Peyer's patch (tissue), 4 donors: ENCODE data around the gene RPS27L. TPM values are rescaled to one million over a fixed set of nuclear protein-coding genes. Genes with fewer than 3 reads are reported as not detected.

Experiments
- DNase-seq, 3 donors: peaks; one replicate each; pipeline ENCODE4 v3.0.0-alpha.2; 2017 to 2019
- H3K27ac ChIP-seq, 4 donors: fragments of 200-600 bp; sonication (generic); one replicate each; pipeline ENCODE4 v1.5.1; 2016 to 2019
- H3K27me3 ChIP-seq, 2 donors: fragments of 200-600 bp; sonication (generic); one replicate each; pipeline ENCODE4 v1.5.1; 2019
- H3K36me3 ChIP-seq, 3 donors: fragments of 200-600 bp; sonication (generic); one replicate each; pipeline ENCODE4 v1.5.1; 2016 to 2019
- H3K4me1 ChIP-seq, 4 donors: fragments of 200-600 bp; sonication (generic); one replicate each; pipeline ENCODE4 v1.5.1; 2016 to 2019
- H3K4me3 ChIP-seq, 4 donors: fragments of 200-600 bp; sonication (generic); 1 replicate in 3 of 4; 2 replicates in 1 of 4; pipeline ENCODE4 v1.5.1; 2016 to 2019; ENCODE audit warnings: mild to moderate bottlenecking in 1 of 4
- H3K9me3 ChIP-seq, 4 donors: fragments of 200-600 bp; sonication (generic); one replicate each; pipeline ENCODE4 v1.5.1; 2016 to 2019; ENCODE audit warnings: mild to moderate bottlenecking in 1 of 4
- POLR2A ChIP-seq, 2 donors: fragments of 450-650 bp; IDR thresholded peaks; one replicate each; pipeline ENCODE4 v1.5.1; 2017; ENCODE audit warnings: antibody characterized with exemption in 2 of 2, mild to moderate bottlenecking in 2 of 2, moderate library complexity in 2 of 2
- total RNA-seq, 4 donors: library from RNA; depleted of rRNA; stranded (reverse); fragments of >200 nt; gene quantifications; one replicate each; pipeline ENCODE4 v1.1.0, GENCODE V29; 2016
- TF ChIP-seq, protein P1 (sequence below), 6 experiments: fragments of 450-650 bp in 4 of 6; fragments of 200-600 bp in 2 of 6; sonication (generic) in 1 of 6; IDR thresholded peaks; one replicate each; pipeline ENCODE4 v1.5.1; 2017 to 2019; ENCODE audit warnings: antibody characterized with exemption in 6 of 6, mild to moderate bottlenecking in 3 of 6, moderate library complexity in 1 of 6

Gene RPS27L
- total RNA-seq, 4 donors from 2014 or later, result 78.4 to 226 (median 110) TPM

DNA sequence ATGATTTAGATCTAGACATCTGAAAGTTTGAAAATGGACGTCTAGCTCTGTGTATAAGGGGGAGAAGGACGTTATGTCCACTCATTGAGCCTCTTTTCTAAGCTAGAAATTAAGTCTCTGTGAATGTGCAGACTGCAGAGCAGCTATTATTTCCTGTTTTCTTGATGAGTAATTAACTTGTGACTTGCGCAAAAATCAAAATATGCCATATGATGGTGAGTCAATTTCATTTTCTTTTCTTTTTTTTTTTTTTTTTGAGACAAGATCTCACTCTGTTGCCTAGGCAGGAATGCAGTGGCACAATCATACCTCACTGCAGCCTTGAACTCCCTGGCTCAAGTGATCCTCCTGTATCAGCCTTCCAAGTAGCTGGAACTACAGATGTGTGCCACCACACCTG is 21.5 kb downstream of the RPS27L start:
- no peaks in the 10 kb centered on the region for H3K36me3 ChIP-seq
- H3K4me1 ChIP-seq, result no peaks in the 10 kb centered on the region
- TF ChIP-seq, protein P1, sequence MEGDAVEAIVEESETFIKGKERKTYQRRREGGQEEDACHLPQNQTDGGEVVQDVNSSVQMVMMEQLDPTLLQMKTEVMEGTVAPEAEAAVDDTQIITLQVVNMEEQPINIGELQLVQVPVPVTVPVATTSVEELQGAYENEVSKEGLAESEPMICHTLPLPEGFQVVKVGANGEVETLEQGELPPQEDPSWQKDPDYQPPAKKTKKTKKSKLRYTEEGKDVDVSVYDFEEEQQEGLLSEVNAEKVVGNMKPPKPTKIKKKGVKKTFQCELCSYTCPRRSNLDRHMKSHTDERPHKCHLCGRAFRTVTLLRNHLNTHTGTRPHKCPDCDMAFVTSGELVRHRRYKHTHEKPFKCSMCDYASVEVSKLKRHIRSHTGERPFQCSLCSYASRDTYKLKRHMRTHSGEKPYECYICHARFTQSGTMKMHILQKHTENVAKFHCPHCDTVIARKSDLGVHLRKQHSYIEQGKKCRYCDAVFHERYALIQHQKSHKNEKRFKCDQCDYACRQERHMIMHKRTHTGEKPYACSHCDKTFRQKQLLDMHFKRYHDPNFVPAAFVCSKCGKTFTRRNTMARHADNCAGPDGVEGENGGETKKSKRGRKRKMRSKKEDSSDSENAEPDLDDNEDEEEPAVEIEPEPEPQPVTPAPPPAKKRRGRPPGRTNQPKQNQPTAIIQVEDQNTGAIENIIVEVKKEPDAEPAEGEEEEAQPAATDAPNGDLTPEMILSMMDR (IDR thresholded peaks at IDR 0.05), result no peak
- TF ChIP-seq POLR2A (IDR thresholded peaks at IDR 0.05), result no peak
- H3K27me3 ChIP-seq, result no peaks in the 10 kb centered on the region
- no peak overlapping the region for H3K4me3 ChIP-seq
- no peak for DNase-seq
- no peaks in the 10 kb centered on the region for H3K9me3 ChIP-seq
- peak overlapping the region in 1 of 4 donors; percentile 26 for H3K27ac ChIP-seq

DNA sequence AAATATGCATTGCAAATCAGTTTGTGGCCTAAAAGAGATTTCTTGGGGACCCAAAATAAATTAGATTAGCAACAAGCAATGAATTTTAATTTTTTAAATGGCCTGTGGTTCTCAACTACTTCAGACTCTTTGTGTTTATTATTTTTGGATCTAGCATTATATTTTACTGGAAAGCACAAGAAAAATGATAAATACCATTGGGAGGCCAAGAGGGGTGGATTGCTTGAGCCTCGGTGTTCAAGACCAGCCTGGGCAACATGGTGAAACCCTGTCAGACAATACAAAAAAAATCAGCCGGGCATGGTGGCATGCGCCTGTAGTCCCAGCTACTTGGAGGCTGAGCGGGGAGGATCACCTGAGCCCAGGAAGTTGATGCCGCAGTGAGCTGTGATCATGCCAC is 22.0 kb downstream of the RPS27L start:
- H3K27ac ChIP-seq, result peak overlapping the region in 2 of 4 donors; percentile 14 to 26
- no peak overlapping the region for H3K4me3 ChIP-seq
- H3K27me3 ChIP-seq, result no peaks in the 10 kb centered on the region
- H3K9me3 ChIP-seq, result no peaks in the 10 kb centered on the region
- no peak for TF ChIP-seq POLR2A (IDR thresholded peaks at IDR 0.05)
- TF ChIP-seq, protein P1 (IDR thresholded peaks at IDR 0.05), result no peak
- no peaks in the 10 kb centered on the region for H3K36me3 ChIP-seq
- H3K4me1 ChIP-seq, result no peaks in the 10 kb centered on the region
- DNase-seq, result no peak

GRCh38 chr15:63134245-63134985 is 22.9 kb downstream of the RPS27L start:
- H3K4me1 ChIP-seq, result no peaks in the 10 kb centered on the region
- DNase-seq, result no peak
- H3K36me3 ChIP-seq, result no peaks in the 10 kb centered on the region
- H3K4me3 ChIP-seq, result no peak overlapping the region
- H3K27me3 ChIP-seq, result no peaks in the 10 kb centered on the region
- no peaks in the 10 kb centered on the region for H3K9me3 ChIP-seq
- peak overlapping the region in 2 of 4 donors; percentile 1 to 5 for H3K27ac ChIP-seq
- TF ChIP-seq, protein P1 (IDR thresholded peaks at IDR 0.05), result no peak
- TF ChIP-seq POLR2A (IDR thresholded peaks at IDR 0.05), result no peak

- Histone ChIP-seq H3K9me3 (no peaks in the 10 kb centered on the region), H3K4me3 (no peak overlapping the region), H3K27ac (peak overlapping the region in 1 of 4 donors; percentile 6), H3K27me3 (no peaks in the 10 kb centered on the region), H3K4me1 (no peaks in the 10 kb centered on the region), H3K36me3 (peaks cover 0 to 2% (median 0%) of the 10 kb centered on the region in 3 donors)
- DNase-seq, result no peak
- TF ChIP-seq, protein P1 (IDR thresholded peaks at IDR 0.05), result no peak
- TF ChIP-seq POLR2A (IDR thresholded peaks at IDR 0.05), result no peak
Observed at GRCh38 chr15:63133786-63134185, 23.5 kb downstream of the RPS27L start.

DNA sequence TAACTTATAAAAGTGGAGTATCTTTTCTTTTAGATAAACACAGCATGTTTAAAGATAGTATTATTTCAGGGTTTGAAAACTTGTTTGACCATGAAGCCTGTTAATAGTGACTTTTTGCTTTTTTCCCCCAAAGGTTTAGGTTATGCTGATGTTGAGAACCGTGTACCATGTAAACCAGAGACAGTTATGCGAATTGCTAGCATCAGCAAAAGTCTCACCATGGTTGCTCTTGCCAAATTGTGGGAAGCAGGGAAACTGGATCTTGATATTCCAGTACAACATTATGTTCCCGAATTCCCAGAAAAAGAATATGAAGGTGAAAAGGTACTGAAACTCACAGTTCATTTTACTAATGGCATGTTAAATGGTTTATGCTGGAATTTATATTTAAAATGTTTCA is 30.6 kb downstream of the RPS27L start:
- Histone ChIP-seq H3K4me1 (peaks cover 0 to 4% (median 0%) of the 10 kb centered on the region in 4 donors), H3K4me3 (no peak overlapping the region), H3K36me3 (peaks cover 0 to 24% (median 0%) of the 10 kb centered on the region in 3 donors), H3K27me3 (no peaks in the 10 kb centered on the region), H3K27ac (no peak overlapping the region), H3K9me3 (no peaks in the 10 kb centered on the region)
- DNase-seq, result no peak
- TF ChIP-seq, protein P1 (IDR thresholded peaks at IDR 0.05), result no peak
- no peak for TF ChIP-seq POLR2A (IDR thresholded peaks at IDR 0.05)
